HG02852 (cell line): ENCODE measurements around the gene SLC7A10.

Experiments
- ATAC-seq: cut with Tn5 transposase; IDR thresholded peaks from one replicate; pipeline ENCODE4 v1.9.1; 2021; ENCODE audit warnings: mild to moderate bottlenecking, moderate library complexity; ENCODE audit not compliant: unreplicated experiment

The SLC7A10 gene

GRCh38 chr19:33225458-33225926 is at the start of gene SLC7A10:
Gene SLC7A10 (minus strand): TSS chr19:33225850. CDS start chr19:33225703, 147 bp downstream.
- no peak for ATAC-seq

- ATAC-seq = no peak
Measured at GRCh38 chr19:33274663-33275558, 49.3 kb upstream of the SLC7A10 start.

GRCh38 chr19:33273881-33274662 is 48.4 kb upstream of the SLC7A10 start:
- no peak for ATAC-seq

GRCh38 chr19:33273065-33273736 is 47.6 kb upstream of the SLC7A10 start:
- ATAC-seq = no peak

GRCh38 chr19:33271246-33272021 is 45.8 kb upstream of the SLC7A10 start:
- ATAC-seq = no peak

- ATAC-seq = no peak
Measured at GRCh38 chr19:33270769-33271168, 45.1 kb upstream of the SLC7A10 start.

GRCh38 chr19:33269016-33269415 is 43.4 kb upstream of the SLC7A10 start:
- ATAC-seq = no peak

- no peak for ATAC-seq
Measured at GRCh38 chr19:33268162-33268991, 42.7 kb upstream of the SLC7A10 start.

GRCh38 chr19:33267706-33268105 is 42.1 kb upstream of the SLC7A10 start:
- no peak for ATAC-seq

GRCh38 chr19:33266974-33267484 is 41.4 kb upstream of the SLC7A10 start:
- ATAC-seq = no peak

GRCh38 chr19:33264881-33265445 is 39.3 kb upstream of the SLC7A10 start:
- no peak for ATAC-seq

- ATAC-seq = no peak
Measured at GRCh38 chr19:33263325-33264023, 37.8 kb upstream of the SLC7A10 start.

- no peak for ATAC-seq
Measured at GRCh38 chr19:33261511-33262189, 36.0 kb upstream of the SLC7A10 start.

- no peak for ATAC-seq
Measured at GRCh38 chr19:33260628-33261418, 35.2 kb upstream of the SLC7A10 start.

GRCh38 chr19:33259539-33259938 is 33.9 kb upstream of the SLC7A10 start:
- no peak for ATAC-seq

- no peak for ATAC-seq
Measured at GRCh38 chr19:33257828-33258227, 32.2 kb upstream of the SLC7A10 start.

- no peak for ATAC-seq
Measured at GRCh38 chr19:33256261-33256660, 30.6 kb upstream of the SLC7A10 start.
